Measurements from ENCODE around the gene FOXJ1.

Gene FOXJ1

GRCh38 chr17:76091526-76092286 is 49.3 kb downstream of the FOXJ1 start:
- H3K4me2 ChIP-seq (ENCODE audit: low read depth, low read length, poor library complexity, severe bottlenecking) = no peak overlapping the region
- H3K79me2 ChIP-seq (ENCODE audit: insufficient read depth, low read length) = no peaks in the 10 kb centered on the region
- no peaks in the 10 kb centered on the region for H4K20me1 ChIP-seq (ENCODE audit: insufficient read depth, low read length, poor library complexity, severe bottlenecking)
- no peak overlapping the region for H3K4me3 ChIP-seq (ENCODE audit: low read length, poor library complexity, severe bottlenecking)
- H3K9me2 ChIP-seq (replicated peaks; ENCODE audit: low read depth, low read length) = no peaks in the 10 kb centered on the region
- no peaks in the 10 kb centered on the region for H3K4me1 ChIP-seq (ENCODE audit: insufficient read depth, low read length, poor library complexity, severe bottlenecking)
- no peaks in the 10 kb centered on the region for H3K9me3 ChIP-seq (ENCODE audit: insufficient read depth, low read depth, low read length)
- peaks cover 59% of the 10 kb centered on the region; the same call in 1 of the 2 replicates for H3K36me3 ChIP-seq (ENCODE audit: insufficient read depth, low read length)
- H3K9ac ChIP-seq (ENCODE audit: low read depth, low read length, poor library complexity, severe bottlenecking) = no peak overlapping the region
- H3F3A ChIP-seq (ENCODE audit: low read depth) = no peaks in the 10 kb centered on the region
- no peak for TF ChIP-seq CTCF (conservative IDR thresholded peaks at IDR 0.05; ENCODE audit: low read length)
- no peak for TF ChIP-seq EZH2phosphoT487 (IDR thresholded peaks at IDR 0.05; ENCODE audit: borderline replicate concordance)
- no peaks in the 10 kb centered on the region for H3K27me3 ChIP-seq (ENCODE audit: insufficient read depth, low read length, poor library complexity, severe bottlenecking)
- no peak overlapping the region for H2AFZ ChIP-seq (ENCODE audit: low read length)

- no peaks in the 10 kb centered on the region for H4K20me1 ChIP-seq (ENCODE audit: insufficient read depth, low read length, poor library complexity, severe bottlenecking)
Measured at GRCh38 chr17:76090517-76091129, 50.4 kb downstream of the FOXJ1 start.

More at GRCh38 chr17:76090517-76091129, 50.4 kb downstream of the FOXJ1 start:
- no peak overlapping the region for H2AFZ ChIP-seq (ENCODE audit: low read length)
- H3K4me1 ChIP-seq (ENCODE audit: insufficient read depth, low read length, poor library complexity, severe bottlenecking) = no peaks in the 10 kb centered on the region
- no peaks in the 10 kb centered on the region for H3F3A ChIP-seq (ENCODE audit: low read depth)
- H3K27me3 ChIP-seq (ENCODE audit: insufficient read depth, low read length, poor library complexity, severe bottlenecking) = no peaks in the 10 kb centered on the region
- no peak for TF ChIP-seq CTCF (conservative IDR thresholded peaks at IDR 0.05; ENCODE audit: low read length)
- TF ChIP-seq EZH2phosphoT487 (IDR thresholded peaks at IDR 0.05; ENCODE audit: borderline replicate concordance) = no peak
- no peak overlapping the region for H3K4me3 ChIP-seq (ENCODE audit: low read length, poor library complexity, severe bottlenecking)
- H3K9ac ChIP-seq (ENCODE audit: low read depth, low read length, poor library complexity, severe bottlenecking) = no peak overlapping the region
- H3K4me2 ChIP-seq (ENCODE audit: low read depth, low read length, poor library complexity, severe bottlenecking) = no peak overlapping the region
- H3K9me3 ChIP-seq (ENCODE audit: insufficient read depth, low read depth, low read length) = no peaks in the 10 kb centered on the region
- H3K79me2 ChIP-seq (ENCODE audit: insufficient read depth, low read length) = no peaks in the 10 kb centered on the region
- no peaks in the 10 kb centered on the region for H3K9me2 ChIP-seq (replicated peaks; ENCODE audit: low read depth, low read length)
- H3K36me3 ChIP-seq (ENCODE audit: insufficient read depth, low read length) = peaks cover 59% of the 10 kb centered on the region; the same call in 1 of the 2 replicates
